ENCODE data around the gene WARS2.

GRCh38 chr1:119159111-119159510, 18.7 kb upstream of the WARS2 start:
- no peak for TF ChIP-seq POLR2A (IDR thresholded peaks at IDR 0.05)
- no peak for TF ChIP-seq CTCF (IDR thresholded peaks at IDR 0.05)

Measured in adrenal gland (tissue), 5 donors.